NT2/D1 (cell line): ENCODE data around the gene TRIM32.

Experiments
- SUZ12 ChIP-seq: IDR thresholded peaks from 2 replicates; pipeline ENCODE4 v1.6.1; 2011; ENCODE audit not compliant: insufficient read length, insufficient read depth; ENCODE audit errors: extremely low read depth
- ZNF274 ChIP-seq: IDR thresholded peaks from 2 replicates; pipeline ENCODE4 v1.6.1; 2011; ENCODE audit warnings: mild to moderate bottlenecking, low read depth, low read length

DNA sequence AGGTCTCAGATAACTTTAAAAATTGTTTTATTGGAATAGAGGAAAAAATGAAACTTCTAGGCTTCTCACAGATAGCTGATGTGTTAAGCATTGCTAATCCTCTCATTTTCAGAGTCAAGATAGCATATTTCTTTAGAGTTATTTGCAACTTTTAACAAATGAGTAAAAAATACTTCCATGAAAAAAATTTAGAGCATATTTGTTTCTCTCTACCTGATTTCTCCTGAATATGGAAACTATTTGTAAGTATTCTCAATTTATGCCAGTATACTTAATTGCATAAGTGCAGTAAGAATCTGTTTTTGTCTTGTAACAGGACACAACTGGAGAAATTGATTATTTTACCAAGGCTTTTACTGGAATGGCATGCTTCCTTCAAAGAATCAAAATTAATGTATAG, 3.6 kb upstream of the TRIM32 start:
- no peak for TF ChIP-seq SUZ12
- TF ChIP-seq ZNF274, result no peak
